Osteoblast (primary cell): ENCODE results near the gene LRRTM4. TPM values are rescaled to one million over a fixed set of nuclear protein-coding genes. Genes with fewer than 3 reads are reported as not detected.

Experiments used
- DNase-seq: peaks from one replicate; pipeline ENCODE4 v3.0.0; 2011; ENCODE audit warnings: low spot score, mixed read lengths; ENCODE audit not compliant: insufficient read length; ENCODE audit errors: missing footprints
- H2AFZ ChIP-seq: 2 replicates; pipeline ENCODE4 v1.6.0; 2011; ENCODE audit warnings: mild to moderate bottlenecking, low read length
- H3K27ac ChIP-seq: 2 replicates; pipeline ENCODE4 v1.5.1; 2011; ENCODE audit warnings: mild to moderate bottlenecking, low read depth, low read length, moderate library complexity
- H3K27me3 ChIP-seq: 2 replicates; pipeline ENCODE4 v1.6.0; 2012; ENCODE audit warnings: mild to moderate bottlenecking, control low read depth, inconsistent platforms, low read length, moderate library complexity; ENCODE audit not compliant: insufficient read depth
- H3K36me3 ChIP-seq: 2 replicates; pipeline ENCODE4 v1.5.1; 2011; ENCODE audit warnings: mild to moderate bottlenecking, low read length, control low read depth, moderate library complexity; ENCODE audit not compliant: insufficient read depth
- H3K4me1 ChIP-seq: 2 replicates; pipeline ENCODE4 v1.5.1; 2011; ENCODE audit warnings: mild to moderate bottlenecking, low read length, control low read depth, moderate library complexity; ENCODE audit not compliant: insufficient read depth
- H3K4me2 ChIP-seq: 2 replicates; pipeline ENCODE4 v1.6.0; 2011; ENCODE audit warnings: mild to moderate bottlenecking, low read length; ENCODE audit not compliant: insufficient read depth
- H3K4me3 ChIP-seq: fragments of 200-600 bp; sonication (generic); 3 replicates; pipeline ENCODE4 v1.5.1; 2012; ENCODE audit warnings: mild to moderate bottlenecking, low read length, inconsistent platforms; ENCODE audit not compliant: insufficient read depth
- H3K79me2 ChIP-seq: 2 replicates; pipeline ENCODE4 v1.6.0; 2012; ENCODE audit warnings: mild to moderate bottlenecking, low read length, control low read depth, inconsistent platforms; ENCODE audit not compliant: insufficient read depth
- H3K9me3 ChIP-seq: 2 replicates; pipeline ENCODE4 v1.5.1; 2011; ENCODE audit warnings: low read depth, low read length, control low read depth
- H4K20me1 ChIP-seq: 2 replicates; pipeline ENCODE4 v1.6.0; 2012; ENCODE audit warnings: mild to moderate bottlenecking, low read length, control low read depth; ENCODE audit not compliant: insufficient read depth
- CTCF ChIP-seq: IDR thresholded peaks from 2 replicates; pipeline ENCODE4 v1.5.1; 2011; ENCODE audit warnings: mild to moderate bottlenecking, low read depth, low read length, moderate library complexity; ENCODE audit errors: extremely low read depth
- total RNA-seq: library from RNA; depleted of rRNA; stranded (reverse); fragments of >200 nt; gene quantifications from 2 replicates; pipeline ENCODE4 v1.2.3, GENCODE V29; 2012

The LRRTM4 gene
- total RNA-seq, 1 donor: not detected

- Histone ChIP-seq H4K20me1 (no peaks in the 10 kb centered on the region), H3K27ac (no peak overlapping the region), H3K4me2 (no peak overlapping the region), H3K4me3 (no peak overlapping the region), H3K79me2 (no peaks in the 10 kb centered on the region), H3K9me3 (no peaks in the 10 kb centered on the region), H3K36me3 (no peaks in the 10 kb centered on the region), H3K27me3 (no peaks in the 10 kb centered on the region), H3K4me1 (no peaks in the 10 kb centered on the region), H2AFZ (no peak overlapping the region)
- DNase-seq: no peak
- no peak for TF ChIP-seq CTCF
These were observed 656 bp downstream of the LRRTM4 start for GRCh38 chr2:77521548-77521891.

GRCh38 chr2:77520641-77521547 lies 1.3 kb downstream of the LRRTM4 start:
- H3K4me3 ChIP-seq: no peak overlapping the region
- no peak overlapping the region for H3K27ac ChIP-seq
- no peaks in the 10 kb centered on the region for H3K27me3 ChIP-seq
- no peak overlapping the region for H3K4me2 ChIP-seq
- no peaks in the 10 kb centered on the region for H3K9me3 ChIP-seq
- no peaks in the 10 kb centered on the region for H3K79me2 ChIP-seq
- no peaks in the 10 kb centered on the region for H4K20me1 ChIP-seq
- no peaks in the 10 kb centered on the region for H3K36me3 ChIP-seq
- H3K4me1 ChIP-seq: no peaks in the 10 kb centered on the region
- H2AFZ ChIP-seq: no peak overlapping the region
- DNase-seq: no peak
- no peak for TF ChIP-seq CTCF

GRCh38 chr2:77519888-77520506 lies 2.2 kb downstream of the LRRTM4 start:
- Histone ChIP-seq H3K4me1 (no peaks in the 10 kb centered on the region), H2AFZ (no peak overlapping the region), H3K4me3 (no peak overlapping the region), H4K20me1 (no peaks in the 10 kb centered on the region), H3K36me3 (no peaks in the 10 kb centered on the region), H3K79me2 (no peaks in the 10 kb centered on the region), H3K27me3 (no peaks in the 10 kb centered on the region), H3K4me2 (no peak overlapping the region), H3K27ac (no peak overlapping the region), H3K9me3 (no peaks in the 10 kb centered on the region)
- no peak for DNase-seq
- TF ChIP-seq CTCF: no peak

GRCh38 chr2:77519164-77519887 lies 2.9 kb downstream of the LRRTM4 start:
- Histone ChIP-seq H3K4me1 (no peaks in the 10 kb centered on the region), H4K20me1 (no peaks in the 10 kb centered on the region), H3K27ac (no peak overlapping the region), H3K79me2 (no peaks in the 10 kb centered on the region), H2AFZ (no peak overlapping the region), H3K27me3 (no peaks in the 10 kb centered on the region), H3K9me3 (no peaks in the 10 kb centered on the region), H3K4me2 (no peak overlapping the region), H3K4me3 (no peak overlapping the region), H3K36me3 (no peaks in the 10 kb centered on the region)
- no peak for TF ChIP-seq CTCF
- no peak for DNase-seq
